ENCODE results near the gene EML6.

The EML6 gene

DNA sequence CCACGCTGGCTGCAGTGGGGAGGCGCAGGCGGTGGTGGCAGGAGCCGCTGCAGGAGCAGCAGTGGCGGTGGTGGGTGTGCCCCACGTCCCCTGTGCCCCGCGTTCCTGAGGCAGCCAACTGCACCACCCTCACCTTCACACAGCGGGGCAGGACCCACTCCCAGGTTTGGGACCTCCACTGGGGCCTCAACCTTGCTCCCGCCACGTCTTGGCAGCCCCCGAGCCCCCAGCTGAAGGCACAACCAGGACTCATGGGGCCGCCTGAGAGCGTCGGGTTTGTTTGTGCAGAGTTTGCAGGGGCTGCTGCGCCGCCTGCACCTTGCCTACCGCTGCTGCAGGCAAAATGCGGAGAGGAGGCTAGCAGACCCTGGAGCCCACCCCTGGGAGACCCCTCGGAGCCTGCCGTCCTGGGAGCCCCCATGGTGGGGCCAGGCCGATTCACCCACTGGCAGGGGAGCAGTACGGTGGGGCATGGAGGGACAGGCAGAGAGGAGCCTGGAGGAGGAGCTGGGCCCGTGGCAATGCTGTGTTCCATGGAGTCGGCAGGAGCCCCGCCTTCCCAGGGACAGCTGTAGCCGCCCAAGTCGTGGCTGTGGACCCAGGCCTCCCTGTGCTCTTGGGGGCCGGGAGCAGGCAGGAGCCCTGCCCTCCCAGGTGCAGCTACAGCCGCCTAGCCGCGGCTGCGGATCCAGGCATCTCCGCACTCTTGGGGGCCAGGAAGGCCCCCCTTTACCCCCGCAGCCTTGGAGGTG, 14.7 kb upstream of the EML6 start:
- no peak for DNase-seq

DNA sequence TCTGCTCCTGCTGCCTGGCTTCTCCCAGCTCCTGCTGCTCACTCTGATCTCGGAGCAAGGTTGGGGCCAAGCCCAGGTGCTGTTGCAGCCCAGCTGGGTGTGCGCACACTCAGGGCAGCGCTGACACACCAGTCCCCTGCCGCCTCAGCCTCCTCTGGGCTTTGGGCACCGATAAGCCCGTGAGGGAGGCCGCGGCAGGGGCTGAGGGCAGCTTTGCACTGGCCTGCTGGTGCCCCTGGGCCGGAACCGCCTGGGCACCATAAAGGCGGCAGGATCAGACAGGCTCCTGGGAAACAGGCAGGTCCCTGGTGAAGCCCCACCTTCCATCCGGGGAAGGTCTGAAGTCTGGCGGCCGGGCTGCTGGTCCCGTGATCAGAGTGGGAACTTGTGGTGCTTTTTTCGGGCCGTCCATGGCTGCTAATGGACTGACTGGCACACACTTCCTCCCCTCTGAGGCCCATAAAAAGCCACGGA, 14.1 kb upstream of the EML6 start:
- DNase-seq, result no peak

DNA sequence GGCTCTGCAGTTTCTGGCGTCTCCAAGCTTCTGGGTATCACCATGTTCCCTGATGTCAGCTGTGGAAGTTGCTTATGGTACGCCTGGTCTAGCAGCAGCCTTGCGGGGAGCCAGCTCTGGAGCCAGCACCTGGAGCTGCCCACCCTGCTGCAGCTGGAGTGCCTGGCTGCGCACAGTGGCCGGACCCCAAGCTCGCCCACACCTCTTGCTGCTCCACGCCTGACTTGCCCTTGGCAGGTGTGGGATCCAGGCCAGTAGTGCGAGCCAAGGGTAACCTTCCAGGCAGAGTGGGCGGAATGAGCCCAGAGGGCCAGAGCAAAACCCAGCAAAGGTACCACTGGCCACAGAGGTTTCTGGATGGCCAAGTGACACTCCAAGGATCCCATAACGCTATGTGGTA, 13.2 kb upstream of the EML6 start:
- DNase-seq, result no peak

DNA sequence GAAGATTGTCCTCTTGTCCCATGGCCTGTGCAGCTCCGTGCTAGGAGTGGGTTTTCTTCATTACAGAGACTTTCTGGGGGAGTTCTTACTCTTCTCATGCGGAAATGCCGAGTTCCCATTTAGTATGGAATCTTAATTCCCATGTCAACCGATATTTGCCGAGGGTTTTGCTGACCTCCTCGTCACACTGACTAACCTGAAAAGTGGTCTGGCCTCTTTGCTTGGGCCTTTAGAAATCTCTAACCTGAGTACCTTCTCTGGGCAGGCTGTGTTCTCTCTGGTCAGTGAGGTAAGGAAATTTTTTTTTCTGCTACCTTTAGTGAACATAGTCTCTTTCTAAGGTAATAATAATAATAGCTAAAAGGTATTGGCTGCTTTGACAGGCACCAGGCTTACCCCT, 10.9 kb upstream of the EML6 start:
- no peak for DNase-seq

DNA sequence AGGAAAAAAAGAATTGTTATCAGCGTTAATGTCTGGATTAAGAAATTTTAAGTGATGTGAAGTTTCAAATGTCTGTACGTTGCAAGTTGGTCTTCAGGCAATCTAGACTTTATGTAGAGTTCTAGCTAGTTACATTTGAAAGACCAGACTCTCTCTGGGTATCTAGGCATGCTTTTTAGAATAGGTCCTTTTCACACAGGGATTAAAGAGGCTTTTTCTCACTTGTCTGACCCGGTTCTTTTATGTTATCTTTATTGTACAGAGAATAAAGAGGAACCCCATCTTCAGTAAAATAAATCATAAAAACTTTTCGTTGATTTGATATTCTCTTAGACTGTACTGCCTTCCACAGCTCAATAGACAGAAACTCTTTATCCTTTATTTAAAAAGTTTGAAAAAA, 8.5 kb upstream of the EML6 start:
- no peak for DNase-seq

DNA sequence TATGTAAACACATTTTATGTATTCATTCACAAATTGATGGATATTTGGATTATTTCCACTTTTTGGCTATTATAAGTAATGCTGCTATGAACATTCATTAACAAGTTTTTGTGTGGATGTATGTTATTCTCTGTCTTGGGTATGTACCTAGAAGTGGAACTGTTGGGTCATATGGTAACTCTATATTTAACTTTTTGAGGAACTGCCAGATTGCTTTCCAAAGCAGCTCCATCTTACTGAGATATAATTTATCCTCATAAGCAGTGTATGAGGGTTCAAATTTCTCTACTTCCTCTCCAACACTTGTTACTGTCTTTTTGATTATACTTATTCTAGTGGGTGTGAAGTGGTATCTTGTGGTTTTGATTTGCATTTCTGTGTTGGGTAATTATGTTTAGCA, 7.1 kb upstream of the EML6 start:
- DNase-seq, result no peak

DNA sequence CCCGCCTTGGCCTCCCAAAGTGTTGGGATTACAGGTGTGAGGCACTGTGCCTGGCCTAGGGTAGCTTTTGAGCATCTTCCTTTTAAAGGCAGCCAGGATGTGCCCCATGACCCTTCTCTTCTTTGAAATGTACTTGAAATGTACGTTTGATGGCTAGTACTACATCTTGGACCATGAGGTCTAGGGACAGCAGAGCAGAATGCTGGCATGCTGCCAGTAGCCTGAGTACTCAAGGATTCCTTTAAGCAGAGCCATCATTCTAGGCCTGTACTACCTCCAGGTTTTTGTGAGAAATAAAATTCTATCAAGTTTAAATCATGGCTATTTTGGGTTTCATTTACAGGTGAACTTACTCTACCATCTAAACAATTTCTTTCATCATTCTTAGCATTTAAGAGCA, 2.9 kb upstream of the EML6 start:
- DNase-seq, result peak in 1 of 3 experiments; percentile 5

DNA sequence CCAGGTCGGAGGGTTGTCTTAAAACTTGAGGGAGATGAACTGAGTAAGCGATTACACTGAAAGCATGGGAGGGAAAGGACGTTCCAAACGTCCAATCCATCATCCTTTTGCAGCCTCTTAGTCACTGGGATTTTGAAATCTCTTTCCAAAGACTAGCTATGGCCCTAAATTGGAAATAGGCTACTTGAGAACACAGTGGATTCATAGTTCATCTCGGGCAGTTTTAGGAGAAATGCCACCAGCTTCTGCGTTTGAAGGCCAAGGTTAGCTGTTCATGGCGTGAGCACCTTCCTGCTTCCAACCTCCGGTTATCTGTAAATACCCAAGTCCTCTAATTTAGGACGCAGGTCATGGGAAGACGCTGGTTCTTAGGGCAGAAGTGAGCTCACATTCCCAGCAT, 821 bp upstream of the EML6 start:
- DNase-seq, result peak in 1 of 3 experiments; percentile 72

DNA sequence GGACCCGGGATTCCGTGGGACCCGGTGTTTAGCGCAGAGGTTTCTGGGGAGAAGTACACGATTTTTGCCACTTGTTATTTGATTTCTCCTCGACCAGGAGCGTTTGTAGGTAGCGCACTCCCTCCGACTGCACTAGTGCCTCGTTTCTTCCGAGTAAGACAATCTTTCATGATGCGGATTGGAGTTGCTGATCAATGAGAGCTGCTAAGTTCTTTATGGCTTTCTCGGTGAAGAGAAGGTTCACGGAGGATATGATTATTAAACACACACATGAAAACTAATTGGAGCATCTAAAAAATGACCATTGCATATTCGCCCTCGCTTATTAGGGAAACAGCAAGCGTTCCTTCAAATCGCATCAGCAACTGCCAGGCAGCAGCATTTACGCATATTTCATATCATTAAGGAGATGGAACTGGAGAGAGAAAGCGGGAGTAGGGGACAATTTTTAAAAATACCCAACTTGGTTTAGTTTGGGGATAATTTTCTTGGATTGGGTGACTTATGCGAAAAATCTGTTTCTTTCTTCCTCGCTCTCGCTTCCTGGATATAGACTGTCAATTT, 616 bp downstream of the EML6 start:
- DNase-seq, result peak; percentile 48 to 87 (median 86)

DNA sequence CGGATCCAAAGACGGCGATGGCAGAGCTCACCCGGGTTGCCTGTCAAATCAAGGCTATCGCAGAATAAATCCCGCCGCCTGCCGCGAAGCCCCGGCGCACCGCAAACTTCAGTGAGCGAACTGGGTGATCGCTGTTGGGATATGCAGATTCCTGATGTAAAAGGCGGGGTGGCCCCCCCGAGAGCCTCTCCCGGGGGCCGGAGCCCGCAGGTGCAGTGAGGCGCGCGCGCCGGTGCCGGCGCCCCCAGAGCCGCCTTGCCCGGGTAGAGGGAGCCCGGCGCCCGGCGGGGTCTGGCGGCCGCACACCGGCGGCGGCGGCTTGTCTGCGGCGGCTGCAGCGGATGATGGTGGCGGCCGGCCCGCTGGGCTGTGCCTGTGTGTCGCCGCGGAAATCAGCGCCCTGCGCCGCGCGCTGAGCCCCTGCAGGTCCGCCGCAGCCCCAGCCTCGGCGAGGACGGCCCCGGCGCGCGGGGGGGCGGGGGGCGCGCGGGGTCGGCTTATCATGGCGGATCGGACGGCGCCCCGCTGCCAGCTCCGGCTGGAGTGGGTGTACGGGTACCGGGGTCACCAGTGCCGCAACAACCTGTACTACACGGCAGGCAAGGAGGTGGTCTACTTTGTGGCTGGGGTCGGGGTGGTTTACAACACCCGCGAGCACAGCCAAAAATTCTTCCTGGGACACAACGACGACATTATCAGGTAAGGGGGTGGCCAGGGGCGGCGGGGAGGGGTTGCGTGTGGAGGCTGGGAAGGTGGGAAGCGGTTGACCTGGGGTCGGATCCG, 1.3 kb downstream of the EML6 start:
- peak; percentile 71 to 81 (median 79) for DNase-seq

DNA sequence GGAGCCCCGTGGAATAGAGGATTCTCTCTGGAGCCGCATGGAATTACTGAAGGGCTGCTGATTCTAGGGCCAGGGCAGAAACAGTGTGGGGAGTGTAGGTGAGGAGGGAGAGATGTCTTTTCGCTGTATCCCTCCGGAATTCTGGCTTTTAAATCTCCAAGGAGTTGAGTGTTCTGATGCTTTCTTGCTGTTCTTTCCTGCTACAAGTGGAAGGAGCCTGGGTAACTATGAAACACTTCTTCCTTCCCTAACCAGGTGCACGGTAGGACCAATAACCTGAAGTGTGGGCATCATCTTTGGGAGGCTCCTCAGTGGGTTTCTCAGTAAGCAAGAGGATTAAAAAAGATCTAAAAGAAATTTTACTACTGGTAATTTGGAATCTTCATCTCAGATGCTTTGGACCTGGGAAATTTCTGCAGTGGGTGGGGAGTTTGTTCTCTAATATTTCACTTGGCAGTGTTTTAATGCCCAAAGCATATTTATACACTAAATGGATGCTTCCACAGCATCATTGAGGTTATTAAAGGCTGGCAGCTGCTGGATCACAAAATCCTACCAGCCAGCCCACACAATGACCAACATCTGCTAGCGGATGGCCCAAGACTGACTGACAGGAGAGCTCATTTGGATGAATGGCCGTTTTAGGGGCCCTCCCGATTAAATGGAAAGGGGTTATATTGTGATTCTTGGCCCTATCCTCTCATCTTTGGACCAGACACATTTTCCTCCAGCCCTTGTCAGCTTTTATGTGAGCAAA, 2.1 kb downstream of the EML6 start:
- DNase-seq, result peak in 2 of 3 experiments; percentile 45 to 58

DNA sequence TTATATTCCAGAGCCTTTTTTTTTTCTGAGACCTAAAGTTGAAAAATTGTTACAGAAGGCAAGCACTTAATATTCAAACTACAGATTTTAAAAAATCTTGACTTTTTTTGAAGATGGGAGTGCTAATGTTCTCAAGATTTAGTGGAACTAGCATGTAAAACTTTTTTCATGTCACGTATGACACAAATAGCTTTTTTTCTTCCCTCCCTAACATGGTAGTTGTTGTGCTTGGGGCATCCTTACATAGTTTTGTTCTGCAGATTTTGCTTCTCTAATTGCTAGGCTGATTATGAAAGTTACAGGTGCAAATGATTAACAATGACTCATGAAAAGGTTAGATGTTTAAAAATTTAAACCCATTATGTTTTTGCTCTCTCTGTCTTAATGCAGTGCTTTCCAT, 3.0 kb downstream of the EML6 start:
- no peak for DNase-seq

DNA sequence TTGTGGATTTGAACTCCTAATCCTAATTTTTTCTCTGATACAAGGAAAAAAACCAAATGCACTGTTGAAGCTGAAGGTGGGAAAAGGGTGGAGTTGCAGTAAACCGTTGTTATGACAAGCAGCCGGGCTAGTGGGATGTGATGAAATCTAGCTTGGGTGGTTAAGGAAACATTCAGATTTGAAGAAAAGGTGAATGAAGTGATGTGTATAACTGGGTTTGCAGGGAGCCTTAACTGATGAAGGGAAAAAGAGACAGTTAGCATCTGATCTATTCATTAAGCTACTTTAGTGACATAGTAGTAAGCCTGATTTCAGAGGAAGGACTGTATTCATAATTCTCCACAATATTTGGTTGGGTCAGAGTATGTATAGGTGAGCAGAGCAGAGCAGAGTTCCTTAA, 3.5 kb downstream of the EML6 start:
- DNase-seq, result peak in 1 of 3 experiments; percentile 21

DNA sequence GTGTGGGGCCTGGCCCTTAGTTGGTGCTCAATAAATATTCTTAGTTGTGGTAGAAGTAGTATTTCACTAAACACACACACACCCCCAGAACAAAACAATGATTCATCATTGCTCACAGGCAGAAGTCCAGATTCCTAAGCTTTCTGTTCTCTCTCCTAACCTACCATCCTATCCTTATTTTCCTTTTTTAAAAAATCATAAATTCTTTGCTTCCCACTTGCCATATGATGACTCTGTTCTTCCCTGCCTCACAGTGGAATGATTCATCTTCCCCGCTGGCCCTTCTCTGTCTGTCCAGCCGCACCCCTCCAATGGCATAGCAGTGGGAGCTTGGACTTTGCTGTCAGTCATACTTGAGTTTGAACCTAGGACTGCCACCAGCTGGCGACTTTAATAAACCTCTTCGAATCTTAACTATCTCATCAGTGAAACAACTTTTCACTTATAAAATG, 5.2 kb downstream of the EML6 start:
- DNase-seq, result no peak

DNA sequence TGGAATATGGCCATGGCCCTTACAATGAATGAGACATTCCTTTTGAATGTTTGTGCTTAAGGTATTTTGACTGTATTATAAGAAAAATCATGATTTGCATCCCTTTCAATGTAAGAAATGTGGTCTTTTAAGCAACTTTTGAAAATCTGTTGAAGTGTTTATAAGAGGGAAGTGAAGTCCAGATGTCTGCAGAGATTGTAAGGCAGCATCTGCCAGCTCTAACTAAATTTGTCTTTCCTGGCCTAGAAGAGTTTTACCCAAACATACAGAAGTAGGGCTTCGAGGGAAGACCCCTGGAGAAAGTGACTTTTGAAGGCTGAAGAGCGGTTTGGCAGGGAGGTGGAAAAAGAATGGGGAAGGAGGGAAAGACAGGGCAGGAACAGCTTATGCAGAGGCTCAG, 12.2 kb downstream of the EML6 start:
- DNase-seq, result no peak

DNA sequence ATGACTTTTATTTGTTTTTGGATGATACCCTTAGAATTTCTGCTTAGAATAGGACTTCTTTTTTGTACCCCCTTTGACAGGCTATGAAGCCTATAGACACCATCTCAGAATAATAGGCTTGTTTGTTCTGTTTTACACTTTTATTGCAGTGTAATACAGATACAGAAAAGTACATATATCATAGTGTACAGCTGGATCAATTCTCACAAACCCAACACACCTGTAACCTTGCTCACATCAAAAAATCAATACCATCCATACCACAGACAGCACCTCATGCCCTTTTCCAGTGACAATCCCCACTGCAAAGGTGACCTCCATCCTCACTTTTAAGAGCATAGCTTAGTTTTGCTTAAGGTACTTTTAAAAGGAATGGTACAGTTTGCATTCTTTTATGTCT, 14.8 kb downstream of the EML6 start:
- DNase-seq, result no peak

DNA sequence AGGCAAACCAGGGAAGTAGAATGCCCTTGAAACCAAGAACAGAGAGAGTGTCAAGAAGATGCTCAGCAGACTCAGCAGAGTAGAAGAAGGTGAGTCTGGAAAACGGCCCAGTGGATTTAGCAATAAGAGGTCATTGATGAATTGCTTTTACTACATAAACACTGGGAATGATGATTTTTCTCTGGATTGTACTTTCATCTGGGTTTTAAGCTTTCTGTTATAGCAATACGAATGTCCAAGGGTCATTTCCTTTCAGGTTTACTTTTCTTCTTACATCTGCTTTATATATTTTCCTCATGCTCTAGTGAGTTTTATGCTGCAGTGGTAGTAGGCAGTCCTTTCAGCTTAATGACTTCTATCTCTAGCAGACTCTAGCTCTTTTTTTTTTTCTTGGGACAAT, 16.9 kb downstream of the EML6 start:
- no peak for DNase-seq

DNA sequence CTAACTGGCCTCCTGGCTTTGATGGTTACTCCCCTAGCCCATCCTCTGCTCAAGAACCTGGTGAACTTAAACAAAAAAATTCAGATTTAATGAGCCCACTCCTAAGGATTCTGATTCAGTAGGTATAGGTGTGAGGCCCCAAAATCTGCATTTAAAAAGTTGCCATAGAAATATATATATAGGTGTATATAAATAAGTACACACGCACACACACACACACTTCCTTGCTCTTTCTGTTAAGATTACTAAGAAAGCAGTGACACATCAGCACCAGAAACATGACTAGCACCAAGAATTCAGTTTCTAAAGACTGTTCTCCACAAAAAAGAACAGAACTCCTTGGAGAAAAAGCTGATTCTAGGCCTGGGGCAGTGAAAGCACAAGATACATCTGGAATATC, 17.8 kb downstream of the EML6 start:
- DNase-seq, result no peak

DNA sequence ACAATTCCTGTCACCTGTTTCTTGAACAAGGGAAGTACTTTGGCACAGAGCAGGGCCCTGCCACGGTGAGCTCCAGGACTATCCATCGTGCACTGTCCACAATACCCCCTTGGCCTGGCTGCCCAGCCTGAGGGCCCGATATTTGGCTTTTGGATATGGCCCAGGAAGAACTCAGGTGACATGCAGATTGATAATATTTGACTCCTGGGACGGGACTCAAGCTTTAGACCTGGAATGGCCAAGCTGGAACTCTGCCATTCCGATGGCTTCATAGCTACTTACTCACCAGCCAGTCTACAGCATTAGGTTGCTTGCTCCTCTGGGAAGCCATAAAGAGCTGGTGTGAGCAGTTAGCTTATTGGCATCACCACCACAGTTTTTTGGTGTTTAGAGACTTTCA, 26.6 kb downstream of the EML6 start:
- DNase-seq, result no peak

DNA sequence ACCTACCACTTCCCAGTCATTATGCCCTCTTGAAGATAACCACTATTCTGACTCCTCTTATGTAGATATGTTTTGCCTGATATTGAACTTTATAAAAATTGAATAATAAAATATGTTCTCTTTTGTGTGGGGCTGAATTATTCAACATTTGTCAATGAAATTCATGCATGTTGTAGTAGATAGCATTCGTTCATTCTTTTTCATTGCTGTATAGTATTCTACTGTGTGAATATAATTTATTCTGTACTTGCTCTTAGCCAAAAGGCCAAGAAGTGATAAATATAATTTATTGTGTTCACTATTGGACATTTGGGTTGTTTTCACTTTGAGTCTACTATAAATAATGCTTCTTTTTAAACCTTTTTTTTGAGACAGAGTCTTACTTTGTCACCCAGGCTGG, 29.0 kb downstream of the EML6 start:
- no peak for DNase-seq

DNA sequence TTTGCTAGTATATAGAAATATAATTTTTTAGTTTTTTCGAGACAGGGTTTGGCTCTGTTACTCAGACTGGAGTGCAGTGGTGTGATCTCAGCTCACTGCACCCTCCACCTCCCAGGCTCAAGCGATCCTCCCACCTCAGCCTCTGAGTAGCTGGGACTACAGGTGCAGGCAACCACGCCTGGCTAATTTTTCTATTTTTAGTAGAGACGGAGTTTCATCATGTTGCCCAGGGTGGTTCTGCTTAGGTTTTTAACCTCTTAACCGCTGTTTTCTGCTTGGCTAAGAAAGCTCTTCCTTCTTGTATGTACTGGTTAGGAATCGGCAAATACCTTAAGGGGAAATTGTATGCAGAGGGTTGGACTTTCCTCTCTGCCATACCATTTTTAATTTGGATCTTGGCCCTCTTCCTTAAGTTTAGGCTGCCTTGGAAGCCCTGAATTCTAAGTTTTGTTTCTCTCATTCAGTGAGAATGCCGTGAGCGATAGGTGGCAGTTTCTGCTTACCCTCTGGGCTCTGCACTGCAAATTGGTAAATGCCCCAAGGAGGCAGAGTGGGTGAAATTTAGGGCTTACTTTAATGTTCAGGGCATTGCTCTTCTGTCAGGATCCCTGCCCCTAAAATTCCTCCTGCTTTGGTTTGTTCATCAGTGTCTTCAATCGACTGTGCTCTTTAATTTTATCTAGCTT, 32.3 kb downstream of the EML6 start:
- peak; percentile 38 to 69 (median 54) for DNase-seq

DNA sequence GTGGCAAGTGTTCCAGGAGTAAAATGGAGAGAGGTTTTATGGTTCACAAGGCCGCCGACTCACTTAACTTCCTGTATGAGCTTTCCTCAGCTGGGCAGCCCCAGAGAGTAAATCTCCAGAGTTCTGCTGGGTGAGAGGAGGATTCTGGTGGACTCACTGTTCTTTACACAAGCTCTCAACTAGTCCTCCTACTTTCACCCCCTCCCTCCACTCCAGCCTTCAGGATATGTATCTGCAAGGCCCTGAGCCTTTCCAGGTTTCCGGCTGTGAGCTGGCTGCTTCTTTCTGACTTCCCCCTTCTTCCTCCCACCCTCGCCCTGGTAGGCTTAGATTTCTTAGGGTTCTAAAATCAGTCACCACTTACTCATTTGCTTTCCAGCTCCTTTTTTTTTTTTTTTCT, 34.0 kb downstream of the EML6 start:
- DNase-seq, result no peak

DNA sequence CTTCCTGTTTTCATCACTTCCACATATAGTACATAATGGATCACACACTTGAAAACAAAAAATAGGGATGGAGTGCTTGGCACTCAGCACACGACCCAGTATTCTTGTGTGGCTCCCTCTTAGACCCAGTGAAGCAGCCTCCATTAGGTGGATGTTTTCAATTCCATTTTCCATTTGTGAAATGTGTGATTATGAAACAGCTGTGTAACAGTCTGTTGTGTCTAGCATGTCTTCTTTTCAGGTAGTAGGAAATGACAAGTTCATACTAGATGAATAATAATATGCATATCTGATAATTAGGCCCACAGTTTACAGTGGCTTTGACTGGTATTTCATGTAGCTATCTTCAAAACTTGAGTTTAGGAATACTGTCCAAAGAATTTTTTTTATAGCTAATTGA, 35.5 kb downstream of the EML6 start:
- DNase-seq, result no peak

Measured in NCI-H1417 (cell line).